Keratinocyte (primary cell): ENCODE measurements around the gene NUAK2. TPM values are rescaled to one million over a fixed set of nuclear protein-coding genes. Genes with fewer than 3 reads are reported as not detected.

Source experiments
- DNase-seq: peaks from one replicate; pipeline ENCODE4 v3.0.0-alpha.2; 2011; ENCODE audit warnings: low read depth, missing footprints, low spot score
- FAIRE-seq: peaks from 2 replicates; lab custom pipeline; 2011; peaks lifted over from hg19 to GRCh38; lab: Jason Lieb, UNC
- H2AFZ ChIP-seq: 2 replicates; pipeline ENCODE4 v1.6.0; 2012; ENCODE audit warnings: low read length, control low read depth, inconsistent platforms; ENCODE audit not compliant: control insufficient read depth
- H3K27ac ChIP-seq: 2 replicates; pipeline ENCODE4 v1.5.1; 2011; ENCODE audit warnings: low read length; ENCODE audit not compliant: control insufficient read depth, insufficient read depth
- H3K27me3 ChIP-seq: 3 replicates; pipeline ENCODE4 v1.6.0; 2011; ENCODE audit warnings: low read length; ENCODE audit not compliant: control insufficient read depth, insufficient read depth; ENCODE audit errors: extremely low read depth
- H3K36me3 ChIP-seq, 2 experiments: 2 replicates in 1 of 2; 3 replicates in 1 of 2; pipeline ENCODE4 v1.5.1; 2011; ENCODE audit warnings: low read length in 2 of 2, mild to moderate bottlenecking in 1 of 2; ENCODE audit not compliant: control insufficient read depth in 2 of 2, insufficient read depth in 2 of 2; ENCODE audit errors: extremely low read depth in 1 of 2
- H3K4me1 ChIP-seq: 3 replicates; pipeline ENCODE4 v1.5.1; 2011; ENCODE audit warnings: low read length; ENCODE audit not compliant: control insufficient read depth, insufficient read depth; ENCODE audit errors: extremely low read depth
- H3K4me2 ChIP-seq: 3 replicates; pipeline ENCODE4 v1.6.0; 2011; ENCODE audit warnings: low read depth, low read length; ENCODE audit not compliant: control insufficient read depth, insufficient read depth; ENCODE audit errors: extremely low read depth
- H3K4me3 ChIP-seq, 3 experiments: fragments of 200-600 bp in 1 of 3; sonication (generic) in 1 of 3; 2 replicates in 2 of 3; 3 replicates in 1 of 3; pipeline ENCODE4 v1.5.1; 2011 to 2016; ENCODE audit warnings: low read length in 3 of 3, mild to moderate bottlenecking in 3 of 3, control low read depth in 2 of 3, inconsistent platforms in 1 of 3, low read depth in 1 of 3, mixed read lengths in 1 of 3, mixed run types in 1 of 3, moderate library complexity in 1 of 3; ENCODE audit not compliant: control insufficient read depth in 2 of 3, insufficient read depth in 2 of 3; ENCODE audit errors: extremely low read depth in 1 of 3
- H3K79me2 ChIP-seq: 2 replicates; pipeline ENCODE4 v1.6.0; 2012; ENCODE audit warnings: low read length; ENCODE audit not compliant: control insufficient read depth, insufficient read depth
- H3K9ac ChIP-seq: 3 replicates; pipeline ENCODE4 v1.6.0; 2011; ENCODE audit warnings: low read length; ENCODE audit not compliant: control insufficient read depth, insufficient read depth; ENCODE audit errors: extremely low read depth
- H3K9me1 ChIP-seq: 3 replicates; pipeline ENCODE4 v1.6.0; 2011; ENCODE audit warnings: low read length; ENCODE audit not compliant: control insufficient read depth, insufficient read depth; ENCODE audit errors: extremely low read depth
- H3K9me3 ChIP-seq: 2 replicates; pipeline ENCODE4 v1.5.1; 2012; ENCODE audit warnings: low read depth, low read length; ENCODE audit not compliant: control insufficient read depth
- H4K20me1 ChIP-seq: 3 replicates; pipeline ENCODE4 v1.6.0; 2011; ENCODE audit warnings: low read length; ENCODE audit not compliant: control insufficient read depth, insufficient read depth; ENCODE audit errors: extremely low read depth
- EZH2 ChIP-seq: IDR thresholded peaks from one replicate; pipeline ENCODE4 v1.6.1; 2012; ENCODE audit warnings: inconsistent platforms, mild to moderate bottlenecking, low read length, moderate library complexity
- dilution Hi-C: fragments of 300-500 bp; cut with MboI; formaldehyde crosslinking; loops from one replicate; pipeline ENCODE4 v1.7.0; 2020; ENCODE audit warnings: low sequenced_read_pairs; ENCODE audit not compliant: extremely low pct_ligation_motif_present
- polyA plus RNA-seq, 5 experiments: library from polyadenylated mRNA; depleted of rRNA in 3 of 5; stranded (reverse) in 3 of 5; stranded (forward) in 1 of 5; unstranded in 1 of 5; fragments of >200 nt; gene quantifications; 1 replicate in 1 of 5; 2 replicates in 3 of 5; 3 replicates in 1 of 5; pipeline versions ENCODE4 v1.2.1 to v1.2.3, GENCODE V29; 2011 to 2012; ENCODE audit warnings: missing spikeins in 2 of 5, low read depth in 1 of 5, low replicate concordance in 1 of 5
- TF ChIP-seq, protein P1 (sequence below), 3 experiments: IDR thresholded peaks in 1 of 3; conservative IDR thresholded peaks in 1 of 3; optimal IDR thresholded peaks in 1 of 3; 2 replicates in 2 of 3; 3 replicates in 1 of 3; pipeline versions ENCODE3 to v1.5.1; 2011; ENCODE audit warnings: low read length in 3 of 3, mild to moderate bottlenecking in 3 of 3, moderate library complexity in 2 of 3, control low read depth in 1 of 3, inconsistent platforms in 1 of 3; ENCODE audit not compliant: insufficient read depth in 2 of 3; ENCODE audit errors: extremely low read depth in 1 of 3

NUAK2 gene
- polyA plus RNA-seq, 1 donor (not counting 4 experiments of a cell fraction or from before 2014, with no cell fraction given), result 3.9 TPM

- H3K4me2 ChIP-seq, result no peak overlapping the region
- no peaks in the 10 kb centered on the region for H3K36me3 ChIP-seq
- DNase-seq, result no peak
- no peaks in the 10 kb centered on the region for H4K20me1 ChIP-seq
- H2AFZ ChIP-seq, result no peak overlapping the region
- H3K79me2 ChIP-seq, result no peaks in the 10 kb centered on the region
- dilution Hi-C loops, result no loop called here
- H3K27ac ChIP-seq, result no peak overlapping the region
- TF ChIP-seq, protein P1, sequence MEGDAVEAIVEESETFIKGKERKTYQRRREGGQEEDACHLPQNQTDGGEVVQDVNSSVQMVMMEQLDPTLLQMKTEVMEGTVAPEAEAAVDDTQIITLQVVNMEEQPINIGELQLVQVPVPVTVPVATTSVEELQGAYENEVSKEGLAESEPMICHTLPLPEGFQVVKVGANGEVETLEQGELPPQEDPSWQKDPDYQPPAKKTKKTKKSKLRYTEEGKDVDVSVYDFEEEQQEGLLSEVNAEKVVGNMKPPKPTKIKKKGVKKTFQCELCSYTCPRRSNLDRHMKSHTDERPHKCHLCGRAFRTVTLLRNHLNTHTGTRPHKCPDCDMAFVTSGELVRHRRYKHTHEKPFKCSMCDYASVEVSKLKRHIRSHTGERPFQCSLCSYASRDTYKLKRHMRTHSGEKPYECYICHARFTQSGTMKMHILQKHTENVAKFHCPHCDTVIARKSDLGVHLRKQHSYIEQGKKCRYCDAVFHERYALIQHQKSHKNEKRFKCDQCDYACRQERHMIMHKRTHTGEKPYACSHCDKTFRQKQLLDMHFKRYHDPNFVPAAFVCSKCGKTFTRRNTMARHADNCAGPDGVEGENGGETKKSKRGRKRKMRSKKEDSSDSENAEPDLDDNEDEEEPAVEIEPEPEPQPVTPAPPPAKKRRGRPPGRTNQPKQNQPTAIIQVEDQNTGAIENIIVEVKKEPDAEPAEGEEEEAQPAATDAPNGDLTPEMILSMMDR (optimal IDR thresholded peaks at IDR 0.05 in 1 of 3, IDR thresholded peaks at IDR 0.05 in 1 of 3, conservative IDR thresholded peaks at IDR 0.05 in 1 of 3; ENCODE audit: extremely low read depth in 1 of 3, insufficient read depth in 2 of 3, low read length in 3 of 3), result no peak
- TF ChIP-seq EZH2, result no peak
- H3K9ac ChIP-seq, result no peak overlapping the region
- no peaks in the 10 kb centered on the region for H3K9me3 ChIP-seq
- peaks cover 20% of the 10 kb centered on the region for H3K27me3 ChIP-seq
- no peaks in the 10 kb centered on the region for H3K4me1 ChIP-seq
- no peak overlapping the region for H3K4me3 ChIP-seq
- no peaks in the 10 kb centered on the region for H3K9me1 ChIP-seq
- FAIRE-seq, result no peak
These were observed 28.6 kb upstream of the NUAK2 start for GRCh38 chr1:205350124-205350523.

- no peaks in the 10 kb centered on the region for H3K4me1 ChIP-seq
- H3K9me3 ChIP-seq, result no peaks in the 10 kb centered on the region
- H3K27me3 ChIP-seq, result peaks cover 33% of the 10 kb centered on the region
- no peak overlapping the region for H3K4me3 ChIP-seq
- no peak overlapping the region for H3K27ac ChIP-seq
- H3K4me2 ChIP-seq, result no peak overlapping the region
- FAIRE-seq (no peak), DNase-seq (no peak)
- no peaks in the 10 kb centered on the region for H3K9me1 ChIP-seq
- H3K36me3 ChIP-seq, result no peaks in the 10 kb centered on the region
- H3K9ac ChIP-seq, result no peak overlapping the region
- H2AFZ ChIP-seq, result no peak overlapping the region
- no peaks in the 10 kb centered on the region for H3K79me2 ChIP-seq
- TF ChIP-seq, protein P1 (optimal IDR thresholded peaks at IDR 0.05 in 1 of 3, IDR thresholded peaks at IDR 0.05 in 1 of 3, conservative IDR thresholded peaks at IDR 0.05 in 1 of 3; ENCODE audit: extremely low read depth in 1 of 3, insufficient read depth in 2 of 3, low read length in 3 of 3), result no peak
- TF ChIP-seq EZH2, result no peak
- dilution Hi-C loops, result no loop called here
- no peaks in the 10 kb centered on the region for H4K20me1 ChIP-seq
These were observed 27.3 kb upstream of the NUAK2 start for GRCh38 chr1:205348554-205349487.
